ENCODE data around the gene CSNK1G2. TPM values are rescaled to one million over a fixed set of nuclear protein-coding genes. Genes with fewer than 3 reads are reported as not detected.

Gene CSNK1G2
- total and polyA plus RNA-seq, 2 of the 13 experiments (the other 11 are each of a cell fraction or from before 2014, with no cell fraction given) = 53.8 to 72.5 TPM

- TF ChIP-seq ZBTB40 (IDR thresholded peaks at IDR 0.05) (no peak), ZBTB40 (CRISPR knock-in tag; IDR thresholded peaks at IDR 0.05) (no peak), SCMH1 (CRISPR knock-in tag; IDR thresholded peaks at IDR 0.05; ENCODE audit: borderline replicate concordance) (no peak), ZBTB1 (CRISPR knock-in tag; IDR thresholded peaks at IDR 0.05; ENCODE audit: borderline replicate concordance) (no peak), ARID5B (CRISPR knock-in tag; IDR thresholded peaks at IDR 0.05) (no peak), RBFOX2 (IDR thresholded peaks at IDR 0.05; ENCODE audit: low read depth, low read length) (no peak), ZNF383 (CRISPR knock-in tag; IDR thresholded peaks at IDR 0.05; ENCODE audit: borderline replicate concordance) (no peak), GATAD2A (CRISPR knock-in tag; IDR thresholded peaks at IDR 0.05) (no peak), ZNF234 (CRISPR knock-in tag; conservative IDR thresholded peaks at IDR 0.05) (no peak), HNF1A (IDR thresholded peaks at IDR 0.05; ENCODE audit: low read depth) (no peak), HNF1A (CRISPR knock-in tag; IDR thresholded peaks at IDR 0.05; ENCODE audit: borderline replicate concordance) (no peak)
- TF ChIP-seq, protein P1, sequence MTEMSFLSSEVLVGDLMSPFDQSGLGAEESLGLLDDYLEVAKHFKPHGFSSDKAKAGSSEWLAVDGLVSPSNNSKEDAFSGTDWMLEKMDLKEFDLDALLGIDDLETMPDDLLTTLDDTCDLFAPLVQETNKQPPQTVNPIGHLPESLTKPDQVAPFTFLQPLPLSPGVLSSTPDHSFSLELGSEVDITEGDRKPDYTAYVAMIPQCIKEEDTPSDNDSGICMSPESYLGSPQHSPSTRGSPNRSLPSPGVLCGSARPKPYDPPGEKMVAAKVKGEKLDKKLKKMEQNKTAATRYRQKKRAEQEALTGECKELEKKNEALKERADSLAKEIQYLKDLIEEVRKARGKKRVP (CRISPR knock-in tag; IDR thresholded peaks at IDR 0.05) = no peak
Observed at GRCh38 chr19:2026770-2027169, 85.8 kb downstream of the CSNK1G2 start (continued).
